Measurements from ENCODE around the gene IL4. TPM values are rescaled to one million over a fixed set of nuclear protein-coding genes. Genes with fewer than 3 reads are reported as not detected.

The IL4 gene
- total and polyA plus RNA-seq, 5 experiments from 2014 or later, result not detected

DNA sequence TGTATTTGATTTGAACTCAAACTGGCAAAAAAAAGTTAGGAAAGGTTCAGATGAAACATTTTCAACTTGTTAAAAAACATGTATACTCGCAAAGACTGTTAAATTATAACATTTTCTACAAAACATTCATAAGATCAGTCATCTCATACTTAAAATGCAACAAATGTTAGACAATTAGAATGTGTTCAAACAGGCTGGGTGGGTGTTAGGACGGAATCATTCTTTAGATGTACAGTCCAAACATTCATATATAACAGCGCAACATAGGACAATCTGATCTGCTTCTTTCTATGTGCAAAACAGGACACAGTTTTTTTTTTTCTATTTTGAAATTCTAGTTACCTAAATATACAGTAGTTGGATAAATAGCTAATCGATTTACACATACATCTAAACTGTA is 22.2 kb downstream of the IL4 start:
- Mint-ChIP-seq H3K9me3 (no peaks in the 10 kb centered on the region), H3K27me3 (no peaks in the 10 kb centered on the region), H3K4me1 (peaks cover 0 to 5% (median 0%) of the 10 kb centered on the region in 4 donors), H3K27ac (no peak overlapping the region), H3K36me3 (peaks cover 0 to 52% (median 34%) of the 10 kb centered on the region in 3 donors), H3K4me3 (no peak overlapping the region)
- POLR2A ChIA-PET, result no interaction called here
- ATAC-seq (no peak), DNase-seq (no peak)

DNA sequence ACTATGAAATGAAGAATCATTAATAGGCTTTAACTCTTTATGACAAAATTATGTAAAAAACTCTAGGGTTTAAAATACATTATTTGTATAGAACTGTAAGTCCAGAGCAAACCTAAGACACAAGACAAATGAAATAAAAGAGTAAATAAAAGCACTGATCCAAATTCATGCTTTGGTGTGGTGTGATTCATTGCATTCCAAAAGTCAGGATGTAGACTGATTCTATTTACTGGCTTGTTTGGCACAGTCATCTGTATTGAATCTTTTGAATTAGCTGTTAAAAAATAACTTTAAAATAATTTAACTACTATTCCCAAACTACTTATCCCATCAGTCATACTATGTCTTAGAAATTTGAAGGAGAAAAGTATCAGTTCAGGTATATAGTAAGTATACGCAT is 31.1 kb downstream of the IL4 start:
- Mint-ChIP-seq H3K9me3 (no peaks in the 10 kb centered on the region), H3K27ac (no peak overlapping the region), H3K36me3 (peaks cover 5 to 64% (median 23%) of the 10 kb centered on the region in 3 donors), H3K4me3 (no peak overlapping the region), H3K4me1 (peaks cover 0 to 2% (median 0%) of the 10 kb centered on the region in 4 donors), H3K27me3 (no peaks in the 10 kb centered on the region)
- POLR2A ChIA-PET, result no interaction called here
- DNase-seq (no peak), ATAC-seq (no peak)

DNA sequence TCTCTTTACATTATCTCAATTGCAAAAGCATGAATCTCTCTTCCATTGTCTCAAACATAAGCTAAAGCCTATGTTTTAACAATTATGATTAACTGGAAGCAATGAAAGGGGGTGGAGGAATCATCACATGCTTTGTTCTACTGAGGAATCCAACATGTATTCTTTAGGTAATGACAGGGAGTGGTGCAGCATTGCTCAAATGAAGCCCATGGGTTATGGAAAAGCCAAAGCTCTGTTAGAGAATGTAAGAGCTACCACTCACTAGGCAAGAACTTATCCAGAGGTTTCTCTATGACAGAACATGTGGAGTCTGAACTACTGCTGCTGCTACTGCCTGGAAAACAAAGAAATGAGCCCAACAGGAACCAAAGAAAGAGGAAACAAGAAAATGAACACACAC is 34.9 kb downstream of the IL4 start:
- Mint-ChIP-seq H3K27ac (no peak overlapping the region), H3K4me3 (no peak overlapping the region), H3K36me3 (peaks cover 0 to 49% (median 11%) of the 10 kb centered on the region in 3 donors), H3K4me1 (no peaks in the 10 kb centered on the region), H3K9me3 (no peaks in the 10 kb centered on the region), H3K27me3 (no peaks in the 10 kb centered on the region)
- no peak for ATAC-seq
- POLR2A ChIA-PET, result interaction anchor here (0.7 kb wide), 1 partner anchor 1878 kb away, joined by 5 read pairs; no protein-coding TSS in a partner anchor
- DNase-seq, result no peak

DNA sequence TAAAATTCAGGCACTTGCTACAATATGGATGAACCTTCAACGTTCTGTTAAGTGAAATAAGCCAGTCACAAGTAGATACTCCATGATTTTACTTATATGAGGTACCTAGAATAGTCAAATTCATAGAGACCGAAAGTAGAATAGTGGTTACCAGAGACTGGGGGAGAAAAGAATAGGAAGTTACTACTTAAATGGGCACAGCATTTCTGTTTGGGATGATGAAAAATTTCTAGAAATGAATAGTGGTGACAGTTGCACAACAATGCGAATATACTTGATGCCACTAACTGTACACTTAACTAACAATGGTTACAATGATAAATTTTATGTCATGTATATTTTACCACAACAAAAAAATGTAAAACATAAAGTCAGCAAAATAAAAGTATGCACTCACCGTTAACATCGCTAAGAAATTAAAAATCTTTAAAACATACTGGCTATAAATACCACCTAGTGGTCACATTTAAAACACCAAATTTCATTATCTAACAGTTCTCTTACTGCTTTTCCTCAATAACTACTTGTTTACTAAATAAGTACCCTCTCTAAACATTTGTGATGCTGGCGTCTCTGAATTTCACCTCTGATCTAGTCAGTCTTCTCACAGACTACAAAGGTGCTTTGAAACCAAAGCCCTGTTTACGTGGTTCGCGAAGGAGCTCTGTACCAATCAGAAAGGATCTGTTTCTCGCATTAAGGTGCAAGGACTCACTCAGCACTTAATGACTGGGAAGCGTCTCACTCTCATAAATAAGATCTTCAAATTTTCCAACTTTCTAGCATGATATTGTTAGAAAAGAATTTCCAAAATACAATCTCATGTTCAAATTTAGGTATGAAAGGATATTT is 40.9 kb downstream of the IL4 start:
- peak in 1 of 2 donors; percentile 32 for ATAC-seq
- POLR2A ChIA-PET, result no interaction called here
- Mint-ChIP-seq H3K27me3 (no peaks in the 10 kb centered on the region), H3K4me3 (no peak overlapping the region), H3K4me1 (peaks cover 2 to 11% (median 5%) of the 10 kb centered on the region in 4 donors), H3K36me3 (peaks cover 0 to 50% (median 12%) of the 10 kb centered on the region in 3 donors), H3K27ac (peak overlapping the region in 1 of 10 donors; percentile 59), H3K9me3 (no peaks in the 10 kb centered on the region)
- peak in 3 of 10 donors; percentile 17 to 28 (median 18) for DNase-seq

DNA sequence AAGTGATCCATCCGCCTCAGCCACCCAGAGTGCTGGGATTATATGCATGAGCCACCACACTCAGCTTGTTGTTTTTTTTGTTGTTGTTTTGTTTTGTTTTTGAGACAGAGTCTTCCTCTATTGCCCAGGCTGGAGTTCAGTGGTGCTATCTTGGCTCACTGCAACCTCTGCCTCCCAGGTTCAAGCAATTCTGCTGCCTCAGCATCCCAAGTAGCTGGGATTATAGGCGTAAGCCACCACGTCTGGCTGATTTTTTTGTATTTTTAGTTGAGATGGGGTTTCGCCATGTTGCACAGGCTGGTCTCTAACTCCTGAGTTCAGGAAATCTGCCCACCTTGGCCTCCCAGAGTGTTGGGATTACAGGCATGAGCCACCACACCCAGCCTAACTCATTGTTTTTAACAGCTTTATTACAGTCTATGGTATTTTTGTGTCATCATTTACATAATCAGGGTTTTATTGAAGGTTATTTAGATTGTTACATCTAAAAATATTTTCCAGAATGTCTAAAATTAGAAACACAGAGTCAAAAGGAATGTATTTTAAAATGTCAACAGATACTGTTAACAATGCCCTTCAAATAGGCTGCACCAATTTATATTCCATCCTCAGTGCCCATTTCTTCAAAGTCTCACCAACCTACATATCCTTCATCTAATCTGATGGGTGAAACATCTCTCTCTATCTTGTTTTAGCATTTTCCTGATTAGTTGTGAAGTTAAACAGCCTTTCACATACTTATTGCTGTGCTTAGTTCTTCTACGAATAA is 44.9 kb downstream of the IL4 start:
- Mint-ChIP-seq H3K4me3 (no peak overlapping the region), H3K36me3 (peaks cover 0 to 62% (median 14%) of the 10 kb centered on the region in 3 donors), H3K9me3 (no peaks in the 10 kb centered on the region), H3K27ac (peak overlapping the region in 2 of 10 donors; percentile 5 to 37), H3K4me1 (peaks cover 2 to 11% (median 5%) of the 10 kb centered on the region in 4 donors), H3K27me3 (no peaks in the 10 kb centered on the region)
- POLR2A ChIA-PET, result no interaction called here
- ATAC-seq (no peak), DNase-seq (no peak)

DNA sequence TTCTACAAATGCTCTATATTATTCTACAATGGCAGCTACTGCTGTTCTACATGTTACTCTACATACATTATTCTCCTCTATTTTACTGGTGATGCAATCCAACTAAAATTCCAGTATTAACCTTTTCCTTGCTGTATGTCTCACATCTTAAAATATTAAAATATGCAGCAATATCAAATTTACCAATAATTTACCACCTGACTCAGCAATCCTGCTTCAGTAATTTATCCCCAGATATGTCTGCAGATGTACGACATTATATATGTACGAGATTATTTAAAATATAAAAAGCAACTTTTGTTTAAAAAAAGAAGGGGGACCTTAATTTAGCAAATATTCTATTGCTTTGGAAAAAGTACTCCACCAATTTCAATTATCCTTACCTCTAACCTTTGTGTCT is 52.0 kb downstream of the IL4 start:
- peaks cover 0 to 55% (median 28%) of the 10 kb centered on the region in 3 donors for H3K36me3 Mint-ChIP-seq
- H3K4me1 Mint-ChIP-seq, result peaks cover 4 to 11% (median 5%) of the 10 kb centered on the region in 4 donors
- H3K4me3 Mint-ChIP-seq, result no peak overlapping the region
- no peaks in the 10 kb centered on the region for H3K27me3 Mint-ChIP-seq
- no peaks in the 10 kb centered on the region for H3K9me3 Mint-ChIP-seq
- ATAC-seq (no peak), DNase-seq (no peak)
- H3K27ac Mint-ChIP-seq, result no peak overlapping the region
- POLR2A ChIA-PET, result no interaction called here

DNA sequence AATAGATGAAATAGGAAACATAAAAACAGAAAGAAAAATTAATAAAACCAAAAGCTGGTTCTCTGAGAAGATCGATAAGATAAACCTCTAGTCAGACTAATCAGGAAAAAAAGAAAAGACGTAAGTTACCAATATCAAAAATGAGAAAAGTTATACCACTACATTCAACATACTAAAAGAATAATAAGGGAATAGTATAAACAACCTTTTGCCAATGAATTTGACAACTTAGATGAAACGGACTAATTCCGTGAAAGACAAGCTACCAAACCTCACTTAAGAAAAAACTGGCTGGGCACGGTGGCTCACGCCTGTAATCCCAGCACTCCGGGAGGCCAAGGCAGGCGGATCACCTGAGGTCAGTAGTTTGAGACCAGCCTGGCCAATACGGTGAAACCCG is 56.1 kb downstream of the IL4 start:
- ATAC-seq, result no peak
- DNase-seq, result no peak
- H3K4me1 Mint-ChIP-seq, result peaks cover 5 to 11% (median 8%) of the 10 kb centered on the region in 4 donors
- no peaks in the 10 kb centered on the region for H3K9me3 Mint-ChIP-seq
- POLR2A ChIA-PET, result no interaction called here
- peaks cover 0 to 51% (median 14%) of the 10 kb centered on the region in 3 donors for H3K36me3 Mint-ChIP-seq
- H3K4me3 Mint-ChIP-seq, result no peak overlapping the region
- H3K27me3 Mint-ChIP-seq, result no peaks in the 10 kb centered on the region
- H3K27ac Mint-ChIP-seq, result no peak overlapping the region

Other genes starting within 250 kb of the IL4 start
- gene IRF1, start 183.2 kb upstream of the IL4 start, total RNA-seq, result 100 to 1,000 TPM; 116 to 127 TPM
- gene IRF1, start 183.2 kb upstream of the IL4 start, polyA plus RNA-seq, result 100 to 1,000 TPM; 108 to 218 (median 141) TPM
- gene IL5, start 130.5 kb upstream of the IL4 start, total RNA-seq, result not detected
- not detected for gene IL5, start 130.5 kb upstream of the IL4 start, polyA plus RNA-seq
- 10 to 100 TPM; 34.2 to 36.1 TPM for gene RAD50, start 117.0 kb upstream of the IL4 start, total RNA-seq
- gene RAD50, start 117.0 kb upstream of the IL4 start, polyA plus RNA-seq, result 10 to 100 TPM; 12.0 to 30.2 (median 20.0) TPM
- under 1 TPM in 1 of 2 experiments, not detected in 1; 0.31 TPM for gene IL13, start 15.8 kb upstream of the IL4 start, total RNA-seq
- not detected for gene IL13, start 15.8 kb upstream of the IL4 start, polyA plus RNA-seq
- 10 to 100 TPM; 15.1 to 16.9 TPM for gene KIF3A, start 63.6 kb downstream of the IL4 start, total RNA-seq
- 10 to 100 TPM in 2 of 3 donors, 1 to 10 TPM in 1; 8.5 to 13.5 (median 11.5) TPM for gene KIF3A, start 63.6 kb downstream of the IL4 start, polyA plus RNA-seq
- gene CCNI2, start 73.4 kb downstream of the IL4 start, total RNA-seq, result 10 to 100 TPM in 1 of 2 experiments, 1 to 10 TPM in 1; 10.0 to 10.2 TPM
- 1 to 10 TPM; 1.1 to 2.8 (median 1.7) TPM for gene CCNI2, start 73.4 kb downstream of the IL4 start, polyA plus RNA-seq
- 1 to 10 TPM; 5.8 to 6.6 TPM for gene SEPTIN8, start 103.2 kb downstream of the IL4 start, total RNA-seq
- gene SEPTIN8, start 103.2 kb downstream of the IL4 start, polyA plus RNA-seq, result 1 to 10 TPM in 2 of 3 donors, under 1 TPM in 1; 0.82 to 1.2 (median 1.1) TPM
- not detected for gene SOWAHA, start 139.3 kb downstream of the IL4 start, total RNA-seq
- gene SOWAHA, start 139.3 kb downstream of the IL4 start, polyA plus RNA-seq, result not detected
- gene SHROOM1, start 156.7 kb downstream of the IL4 start, total RNA-seq, result not detected
- not detected for gene SHROOM1, start 156.7 kb downstream of the IL4 start, polyA plus RNA-seq
- 1 to 10 TPM; 1.2 to 1.7 TPM for gene GDF9, start 192.5 kb downstream of the IL4 start, total RNA-seq
- gene GDF9, start 192.5 kb downstream of the IL4 start, polyA plus RNA-seq, result under 1 TPM in 2 of 3 donors, not detected in 1; 0.30 to 0.45 TPM
- 100 to 1,000 TPM; 101 to 114 TPM for gene UQCRQ, start 192.7 kb downstream of the IL4 start, total RNA-seq
- 100 to 1,000 TPM; 594 to 702 (median 638) TPM for gene UQCRQ, start 192.7 kb downstream of the IL4 start, polyA plus RNA-seq
- gene LEAP2, start 199.7 kb downstream of the IL4 start, total RNA-seq, result 1 to 10 TPM; 4.7 to 6.8 TPM
- gene LEAP2, start 199.7 kb downstream of the IL4 start, polyA plus RNA-seq, result 1 to 10 TPM in 1 of 3 donors, under 1 TPM in 2; 0.64 to 2.1 (median 0.77) TPM

Data from naive thymus-derived CD8-positive, alpha-beta T cell (primary cell).